Pericardium fibroblast (primary cell): ENCODE data around the gene ABHD11. TPM values are rescaled to one million over a fixed set of nuclear protein-coding genes. Genes with fewer than 3 reads are reported as not detected.

Experiments
- total RNA-seq: library from RNA; depleted of rRNA; stranded (reverse); fragments of >200 nt; gene quantifications from 2 replicates; pipeline ENCODE4 v1.2.3, GENCODE V29; 2015

The ABHD11 gene
- 9.6 and 11.0 TPM in 2 replicates for total RNA-seq

GRCh38 chr7:73738612-73739386 lies at the start of gene ABHD11:
TSS of gene ABHD11 (minus strand) at chr7:73738802. CDS start at chr7:73738770, 32 bp downstream.

GRCh38 chr7:73770002-73770859 lies 31.6 kb upstream of the ABHD11 start, which contains the start of gene CLDN3:
TSS of gene CLDN3 (minus strand) at chr7:73770270. CDS start at chr7:73770049, 221 bp downstream.

GRCh38 chr7:73718905-73719805 lies 19.4 kb downstream of the ABHD11 start, which contains the start of gene STX1A:
TSS of gene STX1A (minus strand) at chr7:73719669. CDS start at chr7:73719631, 38 bp downstream.

Other genes with a start within 250 kb of the ABHD11 start
- gene BAZ1B, start 216.5 kb downstream of the ABHD11 start, total RNA-seq = 32.3 and 36.6 TPM in 2 replicates
- gene BCL7B, start 181.1 kb downstream of the ABHD11 start, total RNA-seq = 20.1 and 37.5 TPM in 2 replicates
- gene TBL2, start 160.2 kb downstream of the ABHD11 start, total RNA-seq = 48.5 and 76.3 TPM in 2 replicates
- 0.34 TPM in 1 of 2 replicates, not detected in the other for gene MLXIPL, start 114.3 kb downstream of the ABHD11 start, total RNA-seq
- 4.1 and 7.0 TPM in 2 replicates for gene VPS37D, start 71.0 kb downstream of the ABHD11 start, total RNA-seq
- 3.2 and 6.7 TPM in 2 replicates for gene DNAJC30, start 55.3 kb downstream of the ABHD11 start, total RNA-seq
- 31.6 and 45.7 TPM in 2 replicates for gene BUD23, start 55.2 kb downstream of the ABHD11 start, total RNA-seq
- gene STX1A, start 19.1 kb downstream of the ABHD11 start, total RNA-seq = 10.2 and 11.8 TPM in 2 replicates
- not detected in 2 replicates for gene CLDN3, start 31.5 kb upstream of the ABHD11 start, total RNA-seq
- 0.23 and 0.68 TPM in 2 replicates for gene CLDN4, start 92.2 kb upstream of the ABHD11 start, total RNA-seq
- 1.6 and 7.0 TPM in 2 replicates for gene METTL27, start 103.7 kb upstream of the ABHD11 start, total RNA-seq
- not detected in 2 replicates for gene TMEM270, start 122.4 kb upstream of the ABHD11 start, total RNA-seq